Measurements from ENCODE around the gene IL20.

- TF ChIP-seq POLR2A (IDR thresholded peaks at IDR 0.05) = no peak
- no peak for TF ChIP-seq CTCF (IDR thresholded peaks at IDR 0.05)
Measured at GRCh38 chr1:206886831-206887230, 21.4 kb downstream of the IL20 start.
